Ovary (tissue), 3 donors: ENCODE data around the gene BICC1.

Experiments used
- EP300 ChIP-seq: sonication (generic); formaldehyde crosslinking; IDR thresholded peaks from one replicate; pipeline ENCODE4 v1.6.1; 2017; ENCODE audit warnings: antibody characterized with exemption
- TF ChIP-seq, protein P1 (sequence below), 3 donors: fragments of 450-650 bp in 2 of 3; fragments of 200-600 bp in 1 of 3; IDR thresholded peaks; one replicate each; pipeline versions ENCODE4 v1.5.1 to v1.8.0; 2016 to 2022; ENCODE audit warnings: antibody characterized with exemption in 3 of 3, mild to moderate bottlenecking in 1 of 3
- donor health status: DM: no; HTN: no; CAD: no.

DNA sequence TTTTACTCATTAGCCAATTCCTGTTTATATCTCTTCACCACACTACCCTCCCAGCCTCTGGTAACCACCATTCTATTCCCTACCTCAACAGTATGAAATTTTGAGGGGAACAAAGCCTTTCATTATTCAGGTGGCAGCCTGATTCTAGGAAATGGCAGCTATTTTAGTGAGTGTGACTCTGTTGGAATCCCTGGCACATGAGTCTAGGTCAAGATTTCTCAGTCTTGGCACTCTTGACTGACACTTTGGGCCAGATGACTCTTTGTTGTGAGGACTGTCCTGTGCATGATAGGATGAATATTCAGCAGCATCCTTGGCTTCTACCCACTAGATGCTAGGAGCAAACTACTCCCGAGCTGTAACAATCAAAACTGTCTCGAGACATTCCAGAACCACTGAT is 341.0 kb downstream of the BICC1 start:
- TF ChIP-seq, protein P1, sequence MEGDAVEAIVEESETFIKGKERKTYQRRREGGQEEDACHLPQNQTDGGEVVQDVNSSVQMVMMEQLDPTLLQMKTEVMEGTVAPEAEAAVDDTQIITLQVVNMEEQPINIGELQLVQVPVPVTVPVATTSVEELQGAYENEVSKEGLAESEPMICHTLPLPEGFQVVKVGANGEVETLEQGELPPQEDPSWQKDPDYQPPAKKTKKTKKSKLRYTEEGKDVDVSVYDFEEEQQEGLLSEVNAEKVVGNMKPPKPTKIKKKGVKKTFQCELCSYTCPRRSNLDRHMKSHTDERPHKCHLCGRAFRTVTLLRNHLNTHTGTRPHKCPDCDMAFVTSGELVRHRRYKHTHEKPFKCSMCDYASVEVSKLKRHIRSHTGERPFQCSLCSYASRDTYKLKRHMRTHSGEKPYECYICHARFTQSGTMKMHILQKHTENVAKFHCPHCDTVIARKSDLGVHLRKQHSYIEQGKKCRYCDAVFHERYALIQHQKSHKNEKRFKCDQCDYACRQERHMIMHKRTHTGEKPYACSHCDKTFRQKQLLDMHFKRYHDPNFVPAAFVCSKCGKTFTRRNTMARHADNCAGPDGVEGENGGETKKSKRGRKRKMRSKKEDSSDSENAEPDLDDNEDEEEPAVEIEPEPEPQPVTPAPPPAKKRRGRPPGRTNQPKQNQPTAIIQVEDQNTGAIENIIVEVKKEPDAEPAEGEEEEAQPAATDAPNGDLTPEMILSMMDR (IDR thresholded peaks at IDR 0.05), result no peak
- no peak for TF ChIP-seq EP300
